Activated naive CD8-positive, alpha-beta T cell (primary cell): ENCODE results near the gene FILIP1L.

Experiments used
- H3K27ac Mint-ChIP-seq: one replicate; pipeline ENCODE4 v1.8.0; 2021; ENCODE audit warnings: mixed read lengths
- H3K27me3 Mint-ChIP-seq: one replicate; pipeline ENCODE4 v1.8.0; 2021; ENCODE audit warnings: mixed read lengths
- H3K36me3 Mint-ChIP-seq: one replicate; pipeline ENCODE4 v1.8.0; 2021; ENCODE audit warnings: mixed read lengths
- H3K4me1 Mint-ChIP-seq: one replicate; pipeline ENCODE4 v1.8.0; 2021; ENCODE audit warnings: low read depth, mixed read lengths
- H3K4me3 Mint-ChIP-seq: one replicate; pipeline ENCODE4 v1.8.0; 2021; ENCODE audit warnings: mild to moderate bottlenecking, mixed read lengths
- H3K9me3 Mint-ChIP-seq: one replicate; pipeline ENCODE4 v1.8.0; 2021; ENCODE audit warnings: low read depth, mixed read lengths

FILIP1L gene

GRCh38 chr3:100080573-100080972 lies 33.7 kb downstream of the FILIP1L start:
- Mint-ChIP-seq H3K27ac (no peak overlapping the region), H3K4me1 (peaks cover 12% of the 10 kb centered on the region), H3K27me3 (no peaks in the 10 kb centered on the region), H3K4me3 (no peak overlapping the region), H3K9me3 (no peaks in the 10 kb centered on the region), H3K36me3 (peaks cover 13% of the 10 kb centered on the region)

GRCh38 chr3:100079328-100079727 lies 35.0 kb downstream of the FILIP1L start:
- no peak overlapping the region for H3K4me3 Mint-ChIP-seq
- H3K27ac Mint-ChIP-seq, result no peak overlapping the region
- peaks cover 19% of the 10 kb centered on the region for H3K4me1 Mint-ChIP-seq
- H3K36me3 Mint-ChIP-seq, result peaks cover 15% of the 10 kb centered on the region
- H3K9me3 Mint-ChIP-seq, result no peaks in the 10 kb centered on the region
- H3K27me3 Mint-ChIP-seq, result no peaks in the 10 kb centered on the region

- peaks cover 12% of the 10 kb centered on the region for H3K36me3 Mint-ChIP-seq
- H3K4me3 Mint-ChIP-seq, result no peak overlapping the region
- no peaks in the 10 kb centered on the region for H3K27me3 Mint-ChIP-seq
- no peak overlapping the region for H3K27ac Mint-ChIP-seq
- peaks cover 43% of the 10 kb centered on the region for H3K4me1 Mint-ChIP-seq
- no peaks in the 10 kb centered on the region for H3K9me3 Mint-ChIP-seq
These were observed 37.4 kb downstream of the FILIP1L start for GRCh38 chr3:100076731-100077529.

GRCh38 chr3:100075851-100076730 lies 38.2 kb downstream of the FILIP1L start:
- no peaks in the 10 kb centered on the region for H3K27me3 Mint-ChIP-seq
- H3K9me3 Mint-ChIP-seq, result no peaks in the 10 kb centered on the region
- peaks cover 9% of the 10 kb centered on the region for H3K36me3 Mint-ChIP-seq
- H3K27ac Mint-ChIP-seq, result peak overlapping the region; percentile 54
- peaks cover 51% of the 10 kb centered on the region for H3K4me1 Mint-ChIP-seq
- no peak overlapping the region for H3K4me3 Mint-ChIP-seq

- Mint-ChIP-seq H3K27me3 (no peaks in the 10 kb centered on the region), H3K36me3 (peaks cover 9% of the 10 kb centered on the region), H3K9me3 (no peaks in the 10 kb centered on the region), H3K4me3 (no peak overlapping the region), H3K27ac (no peak overlapping the region), H3K4me1 (peaks cover 52% of the 10 kb centered on the region)
These were observed 39.1 kb downstream of the FILIP1L start for GRCh38 chr3:100075196-100075595.

GRCh38 chr3:100073714-100074307 lies 40.5 kb downstream of the FILIP1L start:
- Mint-ChIP-seq H3K27ac (peak overlapping the region; percentile 70), H3K4me1 (peaks cover 59% of the 10 kb centered on the region), H3K36me3 (peaks cover 9% of the 10 kb centered on the region)

GRCh38 chr3:100073049-100073713 lies 41.1 kb downstream of the FILIP1L start:
- H3K27ac Mint-ChIP-seq, result peak overlapping the region; percentile 70
- peaks cover 60% of the 10 kb centered on the region for H3K4me1 Mint-ChIP-seq
- H3K27me3 Mint-ChIP-seq, result no peaks in the 10 kb centered on the region
- H3K9me3 Mint-ChIP-seq, result no peaks in the 10 kb centered on the region
- peak overlapping the region; percentile 66 for H3K4me3 Mint-ChIP-seq
- peaks cover 9% of the 10 kb centered on the region for H3K36me3 Mint-ChIP-seq

More at GRCh38 chr3:100073714-100074307, 40.5 kb downstream of the FILIP1L start:
- Mint-ChIP-seq H3K9me3 (no peaks in the 10 kb centered on the region), H3K4me3 (peak overlapping the region; percentile 66), H3K27me3 (no peaks in the 10 kb centered on the region)

GRCh38 chr3:100072326-100073048 lies 41.8 kb downstream of the FILIP1L start:
- no peaks in the 10 kb centered on the region for H3K9me3 Mint-ChIP-seq
- no peaks in the 10 kb centered on the region for H3K27me3 Mint-ChIP-seq
- H3K4me1 Mint-ChIP-seq, result peaks cover 60% of the 10 kb centered on the region
- peak overlapping the region; percentile 67 for H3K27ac Mint-ChIP-seq
- H3K4me3 Mint-ChIP-seq, result peak overlapping the region; percentile 66
- H3K36me3 Mint-ChIP-seq, result peaks cover 9% of the 10 kb centered on the region

GRCh38 chr3:100069472-100069871 lies 44.8 kb downstream of the FILIP1L start:
- H3K9me3 Mint-ChIP-seq, result no peaks in the 10 kb centered on the region
- no peak overlapping the region for H3K27ac Mint-ChIP-seq
- peaks cover 41% of the 10 kb centered on the region for H3K4me1 Mint-ChIP-seq
- H3K36me3 Mint-ChIP-seq, result peaks cover 5% of the 10 kb centered on the region
- H3K27me3 Mint-ChIP-seq, result no peaks in the 10 kb centered on the region
- no peak overlapping the region for H3K4me3 Mint-ChIP-seq

- peaks cover 36% of the 10 kb centered on the region for H3K4me1 Mint-ChIP-seq
- no peak overlapping the region for H3K27ac Mint-ChIP-seq
- peaks cover 5% of the 10 kb centered on the region for H3K36me3 Mint-ChIP-seq
- no peaks in the 10 kb centered on the region for H3K27me3 Mint-ChIP-seq
- H3K4me3 Mint-ChIP-seq, result no peak overlapping the region
- no peaks in the 10 kb centered on the region for H3K9me3 Mint-ChIP-seq
These were observed 45.5 kb downstream of the FILIP1L start for GRCh38 chr3:100068826-100069225.

GRCh38 chr3:100067589-100067988 lies 46.7 kb downstream of the FILIP1L start:
- peaks cover 24% of the 10 kb centered on the region for H3K4me1 Mint-ChIP-seq
- H3K27ac Mint-ChIP-seq, result no peak overlapping the region
- no peak overlapping the region for H3K4me3 Mint-ChIP-seq
- H3K36me3 Mint-ChIP-seq, result peaks cover 5% of the 10 kb centered on the region
- H3K27me3 Mint-ChIP-seq, result no peaks in the 10 kb centered on the region
- no peaks in the 10 kb centered on the region for H3K9me3 Mint-ChIP-seq

GRCh38 chr3:100063929-100064461 lies 50.3 kb downstream of the FILIP1L start:
- Mint-ChIP-seq H3K27ac (no peak overlapping the region), H3K4me1 (peaks cover 3% of the 10 kb centered on the region), H3K27me3 (no peaks in the 10 kb centered on the region), H3K36me3 (no peaks in the 10 kb centered on the region), H3K9me3 (no peaks in the 10 kb centered on the region), H3K4me3 (no peak overlapping the region)

- Mint-ChIP-seq H3K36me3 (no peaks in the 10 kb centered on the region), H3K9me3 (no peaks in the 10 kb centered on the region), H3K27ac (no peak overlapping the region)
These were observed 51.6 kb downstream of the FILIP1L start for GRCh38 chr3:100062665-100063064.

More at GRCh38 chr3:100062665-100063064, 51.6 kb downstream of the FILIP1L start:
- Mint-ChIP-seq H3K4me1 (no peaks in the 10 kb centered on the region), H3K27me3 (no peaks in the 10 kb centered on the region), H3K4me3 (no peak overlapping the region)
